AG04449 (cell line): Measurements from ENCODE around the gene TNS3.

ENCODE experiments used
- CTCF ChIA-PET: fragments of 350-600 bp; formaldehyde crosslinking; extraction: SDS; loops from one replicate; lab custom pipeline; 2021; ENCODE audit warnings: antibody characterized with exemption; lab: Yijun Ruan, JAX
- POLR2A ChIA-PET: fragments of 400-600, 350-600 bp; formaldehyde crosslinking; extraction: SDS; loops from one replicate; lab custom pipeline; 2020; ENCODE audit warnings: antibody characterized with exemption, inconsistent platforms; lab: Yijun Ruan, JAX
- DNase-seq: peaks from one replicate; pipeline ENCODE4 v3.0.0-alpha.2; 2010; ENCODE audit warnings: low read depth, low spot score
- H3K4me3 ChIP-seq: 2 replicates; pipeline ENCODE4 v1.5.1; 2011; ENCODE audit warnings: low read depth, mild to moderate bottlenecking, control low read depth, low read length
- TF ChIP-seq, protein P1 (sequence below): IDR thresholded peaks from one replicate; pipeline ENCODE4 v1.5.1; 2011; ENCODE audit warnings: mild to moderate bottlenecking, moderate library complexity, low read length, control low read depth, inconsistent platforms; ENCODE audit not compliant: insufficient read depth; ENCODE audit errors: missing control alignments

Gene TNS3

DNA sequence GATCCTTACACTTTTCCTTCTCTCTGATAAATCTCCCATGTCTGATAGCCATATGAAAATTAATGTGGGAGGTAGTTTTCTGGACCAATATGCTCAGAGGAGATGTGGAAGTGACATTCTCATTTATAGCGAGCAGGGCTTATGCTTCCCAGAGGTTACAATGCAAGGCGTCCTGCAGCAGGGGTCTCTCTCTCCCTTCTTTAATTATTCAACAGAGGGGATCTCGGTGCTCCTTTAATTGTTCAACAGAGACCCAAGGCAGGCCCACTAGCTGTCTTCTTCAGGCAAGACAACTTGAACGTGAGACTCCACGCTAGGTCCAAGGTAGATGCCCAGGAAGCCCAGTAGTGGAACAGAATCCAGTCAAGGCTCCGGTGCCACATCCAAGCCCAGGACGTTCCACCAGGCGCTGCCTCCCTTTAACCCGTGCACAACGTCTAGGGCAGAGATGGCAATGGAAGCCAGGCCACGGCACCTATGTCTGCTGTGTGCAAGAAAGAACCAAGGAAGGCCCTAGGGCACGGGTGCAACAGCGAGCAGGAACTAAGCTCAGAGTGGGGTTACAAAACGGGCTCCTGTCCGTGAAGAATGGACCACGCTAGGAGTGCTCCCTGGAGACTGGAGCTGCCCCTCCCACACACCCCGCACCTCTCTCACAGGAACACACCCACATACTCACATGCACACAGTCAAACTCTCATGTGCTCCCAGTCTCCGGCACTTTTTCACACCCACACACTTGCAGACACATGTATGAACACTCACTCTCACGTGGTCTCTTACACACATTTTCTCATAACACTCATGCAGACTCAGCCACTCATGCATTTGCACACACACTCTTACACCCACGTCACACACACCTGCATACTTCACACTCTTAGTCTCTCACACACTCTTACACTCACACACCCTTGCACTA lies 230.4 kb downstream of the TNS3 start:
- H3K4me3 ChIP-seq: no peak overlapping the region
- CTCF ChIA-PET: no interaction called here
- no peak for DNase-seq
- POLR2A ChIA-PET: no interaction called here
- TF ChIP-seq, protein P1, sequence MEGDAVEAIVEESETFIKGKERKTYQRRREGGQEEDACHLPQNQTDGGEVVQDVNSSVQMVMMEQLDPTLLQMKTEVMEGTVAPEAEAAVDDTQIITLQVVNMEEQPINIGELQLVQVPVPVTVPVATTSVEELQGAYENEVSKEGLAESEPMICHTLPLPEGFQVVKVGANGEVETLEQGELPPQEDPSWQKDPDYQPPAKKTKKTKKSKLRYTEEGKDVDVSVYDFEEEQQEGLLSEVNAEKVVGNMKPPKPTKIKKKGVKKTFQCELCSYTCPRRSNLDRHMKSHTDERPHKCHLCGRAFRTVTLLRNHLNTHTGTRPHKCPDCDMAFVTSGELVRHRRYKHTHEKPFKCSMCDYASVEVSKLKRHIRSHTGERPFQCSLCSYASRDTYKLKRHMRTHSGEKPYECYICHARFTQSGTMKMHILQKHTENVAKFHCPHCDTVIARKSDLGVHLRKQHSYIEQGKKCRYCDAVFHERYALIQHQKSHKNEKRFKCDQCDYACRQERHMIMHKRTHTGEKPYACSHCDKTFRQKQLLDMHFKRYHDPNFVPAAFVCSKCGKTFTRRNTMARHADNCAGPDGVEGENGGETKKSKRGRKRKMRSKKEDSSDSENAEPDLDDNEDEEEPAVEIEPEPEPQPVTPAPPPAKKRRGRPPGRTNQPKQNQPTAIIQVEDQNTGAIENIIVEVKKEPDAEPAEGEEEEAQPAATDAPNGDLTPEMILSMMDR: no peak

DNA sequence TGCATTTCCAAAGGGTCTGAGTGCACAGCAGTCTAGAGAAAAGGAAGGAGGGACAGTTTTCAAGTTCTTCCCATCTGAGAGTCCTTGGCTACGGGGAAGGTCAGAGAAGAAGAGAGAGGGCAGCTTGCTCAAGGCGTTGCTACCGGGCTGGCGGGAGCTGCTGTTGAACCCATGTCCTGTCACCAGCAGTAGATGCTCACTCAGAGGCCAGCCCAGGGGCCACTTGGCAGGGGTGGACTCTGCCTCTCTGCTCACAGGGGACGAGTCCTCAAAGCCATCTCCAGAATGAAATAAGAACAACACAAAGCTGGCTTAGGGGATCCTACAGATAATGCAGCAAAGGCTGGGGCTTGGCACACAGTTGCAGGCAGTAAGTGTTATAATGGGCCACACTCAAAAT lies 231.5 kb downstream of the TNS3 start:
- ChIA-PET CTCF (no interaction called here), POLR2A (no interaction called here)
- DNase-seq: no peak
- H3K4me3 ChIP-seq: no peak overlapping the region
- TF ChIP-seq, protein P1: no peak

DNA sequence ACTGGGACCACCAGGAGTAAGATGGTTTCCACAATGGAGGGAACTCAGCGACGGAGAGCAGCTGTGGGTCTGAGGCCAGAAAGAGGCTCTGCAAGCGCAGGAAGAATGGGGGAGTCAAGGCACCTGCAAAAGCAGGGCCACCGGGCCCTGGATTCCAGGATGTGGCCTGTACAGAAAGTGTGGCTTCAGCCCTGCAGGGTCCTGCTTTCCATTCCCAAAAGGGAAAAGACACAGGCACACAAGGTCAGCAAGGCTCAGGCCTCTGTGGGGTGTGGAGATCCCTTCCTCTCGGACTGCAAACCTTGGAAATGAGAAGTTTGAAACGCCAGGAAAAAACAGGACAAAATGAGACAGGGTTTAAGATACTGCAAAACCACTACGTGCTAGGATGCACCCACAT lies 232.5 kb downstream of the TNS3 start:
- CTCF ChIA-PET: no interaction called here

DNA sequence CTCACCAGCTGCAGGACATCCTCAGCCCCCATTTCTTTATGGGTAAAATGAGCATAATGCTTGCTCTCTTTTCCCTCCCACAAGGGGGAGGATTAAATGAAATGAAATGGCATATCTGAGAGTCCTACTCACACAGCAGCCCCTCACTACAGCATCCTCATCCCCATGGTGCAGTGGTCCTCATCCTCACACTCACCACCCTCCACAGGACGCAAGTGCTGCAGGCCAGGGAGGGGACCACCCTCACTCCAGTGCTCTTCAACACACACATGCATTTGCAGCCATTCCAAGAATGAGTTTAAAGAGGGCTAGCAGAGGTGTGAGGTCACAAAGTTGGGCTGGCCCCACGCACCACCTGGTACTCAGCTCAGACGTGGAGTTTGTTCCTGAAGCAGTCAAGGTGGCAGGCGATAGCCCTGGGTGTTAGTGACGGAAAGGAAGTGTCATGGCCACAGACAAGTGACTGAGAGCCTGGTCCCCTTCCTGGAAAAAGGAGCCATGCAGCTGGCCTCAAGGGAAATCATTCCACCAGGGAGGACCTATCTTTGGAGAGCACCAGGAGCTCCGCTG lies 234.0 kb downstream of the TNS3 start:
- ChIA-PET CTCF (interaction anchor here (0.9 kb wide), 1 partner anchor 15 kb away, joined by 3 read pairs; no protein-coding TSS in a partner anchor), POLR2A (no interaction called here)
- DNase-seq: no peak
- TF ChIP-seq, protein P1: no peak
- H3K4me3 ChIP-seq: no peak overlapping the region

More for the DNA sequence above, 232.5 kb downstream of the TNS3 start:
- DNase-seq: no peak
- H3K4me3 ChIP-seq: no peak overlapping the region
- POLR2A ChIA-PET: no interaction called here
- TF ChIP-seq, protein P1: no peak

DNA sequence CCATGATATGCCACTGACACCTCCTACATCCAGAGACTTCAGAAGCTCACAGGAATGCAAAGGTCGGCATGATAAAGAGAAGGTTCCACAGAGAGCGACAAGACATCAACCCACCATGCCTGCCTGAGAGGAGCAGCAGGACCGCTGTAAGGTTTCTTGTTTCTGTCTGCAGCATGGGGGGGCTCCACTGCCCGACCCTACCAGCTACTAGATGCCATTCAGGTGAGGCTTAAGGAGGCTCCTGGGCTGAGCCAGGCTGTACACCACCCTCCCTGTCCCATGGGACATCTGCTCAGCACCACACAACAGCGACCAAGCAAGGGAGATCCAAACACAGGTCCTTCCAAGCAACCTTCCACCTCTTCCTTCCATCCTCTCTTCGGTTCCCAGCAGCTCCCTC lies 234.6 kb downstream of the TNS3 start:
- ChIA-PET CTCF (interaction anchor here (0.9 kb wide), 1 partner anchor 14 kb away, joined by 3 read pairs; no protein-coding TSS in a partner anchor), POLR2A (no interaction called here)
- no peak overlapping the region for H3K4me3 ChIP-seq
- DNase-seq: no peak
- TF ChIP-seq, protein P1: no peak

DNA sequence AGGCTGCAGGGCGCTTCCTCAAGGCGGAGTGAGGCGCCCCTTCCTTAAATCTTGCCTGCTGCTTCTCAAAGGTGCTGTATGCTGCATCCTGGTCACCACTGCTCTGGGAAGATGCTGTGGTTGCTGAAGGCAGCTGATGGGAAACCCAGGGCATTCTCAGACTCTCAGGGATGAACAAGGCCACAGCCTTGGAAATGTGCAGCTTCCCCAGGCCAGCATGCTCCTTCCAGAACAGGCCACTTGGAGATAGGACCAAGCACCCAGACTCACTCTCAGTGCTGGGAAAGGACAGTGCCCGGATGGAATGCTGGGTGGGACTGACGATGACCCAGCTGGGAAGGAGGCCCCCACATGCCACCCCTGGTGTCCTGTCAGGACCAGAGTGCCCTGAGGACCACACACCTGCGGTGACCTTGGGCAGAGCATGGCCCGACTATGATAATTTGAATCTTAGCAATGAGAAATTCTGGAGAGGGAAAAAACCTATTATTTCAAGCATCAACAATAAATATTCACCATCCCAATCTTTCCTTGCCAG lies 235.5 kb downstream of the TNS3 start:
- no peak for DNase-seq
- ChIA-PET CTCF (no interaction called here), POLR2A (no interaction called here)
- no peak overlapping the region for H3K4me3 ChIP-seq
- TF ChIP-seq, protein P1: no peak
